DMS153 treated with DMSO at 0.1 percent for 48 hours (cell line): Measurements from ENCODE around the gene TPCN1.
"Not testable (repeated sequence)": the region's sequence is repeated elsewhere in the genome, so short reads cannot be mapped to it uniquely, and the experiment has no call there.

Source experiments
- DNase-seq: peaks from one replicate; lab custom pipeline; 2025; ENCODE audit not compliant: unreplicated experiment; lab: John Stamatoyannopoulos, UW

TPCN1 gene

DNA sequence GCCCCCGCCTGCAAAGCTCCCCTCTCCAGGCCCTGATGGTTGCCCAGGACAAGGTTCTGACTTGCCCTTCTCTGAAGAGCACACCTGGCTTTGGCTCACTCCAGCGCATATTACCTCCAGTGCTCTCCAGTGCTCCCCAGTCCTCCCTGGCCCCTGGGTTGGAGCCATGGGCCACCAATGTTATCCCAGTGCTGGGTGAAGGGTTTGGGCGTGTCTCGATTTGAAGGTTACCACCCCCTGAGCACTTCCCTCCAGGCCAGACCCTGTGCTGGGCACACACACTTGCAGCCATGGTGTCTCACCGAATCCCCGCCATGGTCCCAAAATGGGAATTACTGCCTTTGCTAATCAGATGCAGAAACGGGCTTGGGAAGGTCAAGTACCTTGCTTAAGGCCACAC, 24.7 kb upstream of the TPCN1 start:
- no peak for DNase-seq

DNA sequence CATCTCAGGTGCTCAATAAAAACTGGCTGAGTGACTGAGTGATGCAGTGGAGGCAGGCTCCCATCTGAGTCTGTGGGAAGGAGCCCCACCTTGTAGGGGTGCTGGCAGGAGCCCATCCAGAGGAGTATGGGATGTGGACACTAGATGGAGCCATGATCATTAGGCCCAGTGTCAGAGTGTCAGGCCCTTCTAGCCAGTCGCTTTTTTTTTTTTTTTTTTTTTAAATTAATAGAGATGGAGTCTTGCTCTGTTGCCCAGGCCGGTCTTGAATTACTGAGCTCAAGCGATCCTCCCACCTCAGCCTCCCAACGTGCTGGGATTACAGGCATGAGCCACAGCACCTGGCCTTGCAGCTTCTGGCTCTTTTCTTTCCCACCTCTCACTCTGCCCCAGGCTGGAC, 24.3 kb upstream of the TPCN1 start:
- DNase-seq: peak; percentile 44

DNA sequence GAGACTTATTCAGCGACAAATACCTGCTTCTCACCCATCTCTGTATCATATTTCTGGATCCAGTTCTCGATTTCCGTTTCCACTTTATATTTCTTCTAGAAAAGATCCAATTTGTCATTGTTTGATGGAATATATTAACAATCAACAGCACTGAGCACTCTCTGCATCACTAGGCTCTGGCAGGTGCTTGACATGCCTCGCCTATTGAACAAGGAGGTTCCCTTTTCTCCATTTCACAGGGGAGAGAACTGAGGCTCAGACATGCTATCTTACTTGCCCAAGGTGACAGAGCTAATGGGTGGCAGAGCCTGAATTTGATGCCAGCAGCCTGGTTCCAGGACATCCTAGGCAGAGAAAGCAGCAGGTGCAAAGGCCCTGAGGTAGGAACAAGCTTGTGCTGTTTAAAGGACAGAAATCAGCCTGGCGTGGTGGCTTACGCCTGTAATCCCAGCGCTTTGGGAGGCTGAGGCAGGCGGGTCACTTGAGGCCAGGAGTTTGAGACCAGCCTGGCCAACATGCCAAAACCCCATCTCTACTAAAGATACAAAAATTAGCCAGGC, 23.7 kb upstream of the TPCN1 start:
- no peak for DNase-seq

DNA sequence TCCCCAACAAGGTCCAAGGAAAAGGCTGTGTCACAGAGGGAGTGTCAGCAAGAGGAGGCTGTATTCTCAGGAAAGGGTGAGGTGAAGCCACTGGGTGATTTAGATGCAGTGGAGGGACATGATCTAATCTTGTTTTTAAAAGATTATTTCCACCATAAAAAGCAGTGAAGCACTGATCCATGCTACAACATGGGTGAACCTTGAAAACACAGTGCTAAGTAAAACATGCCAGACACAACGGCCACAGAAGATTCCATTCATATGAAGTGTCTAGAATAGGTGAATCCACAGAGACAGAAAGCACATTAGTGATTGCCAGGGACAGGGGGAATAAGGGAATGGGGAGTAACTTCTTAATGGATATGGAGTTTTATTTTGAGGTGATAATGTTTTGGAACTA, 23.0 kb upstream of the TPCN1 start:
- DNase-seq: no peak

DNA sequence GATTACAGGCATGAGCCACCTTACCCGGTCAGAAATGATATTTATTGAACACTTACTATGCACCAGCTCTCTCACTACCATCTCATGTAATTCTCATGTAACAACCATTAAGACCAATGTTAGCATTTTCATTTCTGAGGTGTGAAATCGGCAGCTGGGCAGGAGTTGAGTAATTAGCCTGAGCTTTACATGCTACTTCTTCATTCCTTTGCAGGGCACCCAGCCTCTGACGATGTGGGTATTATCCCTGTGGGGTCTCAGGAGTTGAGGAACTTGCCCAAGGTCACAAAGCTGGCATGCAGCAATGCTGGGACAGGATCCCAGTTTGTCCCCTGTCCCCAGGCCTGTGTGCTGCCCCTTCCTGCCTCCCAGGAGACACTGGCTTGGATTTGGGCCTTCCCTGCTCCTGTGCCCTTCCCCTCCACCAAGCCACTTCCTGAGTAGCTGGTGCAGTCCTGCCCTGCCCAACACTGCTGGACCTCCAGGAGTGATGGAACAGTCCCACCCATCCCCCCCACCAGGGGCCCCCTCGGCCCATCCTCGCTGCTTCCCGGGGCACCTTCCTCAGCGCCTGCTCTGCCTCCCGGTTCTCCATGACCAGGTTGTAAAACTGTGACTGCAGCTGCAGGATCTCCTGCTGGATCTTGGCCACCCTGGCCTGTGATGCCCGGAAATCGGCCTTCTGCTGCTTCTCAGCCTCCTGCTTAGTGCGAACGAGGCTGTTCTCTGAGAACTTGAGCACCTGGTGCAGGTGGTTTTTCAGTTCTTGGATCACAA, 21.1 kb upstream of the TPCN1 start:
- no peak for DNase-seq

DNA sequence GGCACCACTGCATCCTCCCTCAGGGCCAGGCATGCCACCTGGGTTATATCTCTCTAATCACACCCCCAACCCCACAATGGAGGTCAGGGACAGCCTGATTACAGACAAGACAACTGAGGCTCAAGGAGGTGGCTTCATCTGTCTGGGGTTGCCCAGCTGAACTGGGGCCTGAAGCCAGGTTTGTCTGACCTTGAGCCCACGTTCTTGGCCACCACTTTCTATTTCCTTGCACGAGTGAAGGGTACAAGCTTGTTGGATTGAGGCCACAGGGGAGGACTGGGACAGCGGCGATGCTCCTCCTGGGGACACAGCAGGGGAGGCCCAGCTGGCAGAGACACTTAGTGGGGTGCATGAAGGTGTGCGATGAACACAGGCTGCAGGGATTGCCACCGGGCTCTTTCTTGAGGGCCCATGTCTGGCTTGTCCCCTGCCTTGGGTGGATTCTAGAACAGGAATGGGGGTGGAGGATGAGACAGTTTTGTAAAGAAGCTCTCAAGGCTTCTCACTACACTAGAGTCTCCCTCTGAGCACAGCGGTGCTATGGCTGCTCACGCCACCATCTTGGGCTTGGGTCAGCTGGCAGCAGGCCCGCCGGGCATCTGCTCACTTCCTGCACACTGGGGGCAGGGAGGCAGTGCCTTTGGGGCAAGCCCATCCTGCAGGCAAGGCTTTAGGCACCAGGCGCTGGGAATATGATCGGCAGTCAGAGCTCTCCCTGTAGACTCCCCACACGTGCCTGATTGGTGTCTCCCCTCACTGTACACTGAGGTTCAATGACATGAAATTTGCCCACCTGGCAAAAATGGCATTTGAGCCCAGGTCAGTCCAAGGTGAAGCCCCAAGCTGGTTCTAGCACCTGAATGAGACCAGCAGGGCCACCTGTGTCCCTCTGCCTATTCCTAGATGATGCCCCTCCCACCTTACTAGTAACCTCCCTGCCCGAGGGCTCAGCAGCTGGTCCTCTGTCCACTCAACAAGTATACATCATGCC, 19.8 kb upstream of the TPCN1 start:
- DNase-seq: no peak

DNA sequence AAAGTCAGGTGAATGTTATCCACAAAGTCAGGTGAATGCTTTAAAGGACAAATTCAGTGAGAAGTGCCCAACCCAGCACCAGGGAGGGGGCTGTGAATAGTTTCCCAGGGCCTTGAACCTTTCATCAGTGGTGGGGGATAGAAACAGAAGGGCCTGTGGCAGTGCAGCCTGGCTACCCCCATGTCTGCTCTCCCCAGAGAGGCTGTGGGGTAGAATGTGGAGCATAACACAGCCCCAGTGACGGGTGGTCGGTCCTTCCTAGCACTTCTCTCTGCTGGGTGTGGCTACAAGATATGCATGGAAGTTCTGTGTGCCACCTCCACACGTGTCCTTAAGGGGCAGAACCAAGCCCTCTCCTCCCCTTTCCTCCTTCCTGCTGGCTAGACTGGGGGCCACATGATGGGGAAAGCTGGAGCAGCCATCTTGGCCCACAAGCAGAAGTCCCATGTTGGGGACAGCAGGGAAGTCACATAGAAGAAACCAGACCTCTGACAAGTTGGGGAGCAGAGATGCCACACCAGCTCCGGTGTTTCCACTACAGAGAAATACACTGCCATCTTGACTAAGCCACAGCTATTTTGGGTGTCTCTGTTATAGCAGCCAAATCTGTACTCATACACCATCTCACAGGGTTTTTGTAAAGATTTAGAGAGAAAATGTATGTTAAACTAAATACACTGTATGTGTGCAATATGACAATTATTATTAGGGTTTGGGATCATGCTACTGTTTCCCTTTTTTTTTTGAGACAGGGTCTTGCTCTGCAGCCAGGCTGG, 18.8 kb upstream of the TPCN1 start:
- DNase-seq: no peak

DNA sequence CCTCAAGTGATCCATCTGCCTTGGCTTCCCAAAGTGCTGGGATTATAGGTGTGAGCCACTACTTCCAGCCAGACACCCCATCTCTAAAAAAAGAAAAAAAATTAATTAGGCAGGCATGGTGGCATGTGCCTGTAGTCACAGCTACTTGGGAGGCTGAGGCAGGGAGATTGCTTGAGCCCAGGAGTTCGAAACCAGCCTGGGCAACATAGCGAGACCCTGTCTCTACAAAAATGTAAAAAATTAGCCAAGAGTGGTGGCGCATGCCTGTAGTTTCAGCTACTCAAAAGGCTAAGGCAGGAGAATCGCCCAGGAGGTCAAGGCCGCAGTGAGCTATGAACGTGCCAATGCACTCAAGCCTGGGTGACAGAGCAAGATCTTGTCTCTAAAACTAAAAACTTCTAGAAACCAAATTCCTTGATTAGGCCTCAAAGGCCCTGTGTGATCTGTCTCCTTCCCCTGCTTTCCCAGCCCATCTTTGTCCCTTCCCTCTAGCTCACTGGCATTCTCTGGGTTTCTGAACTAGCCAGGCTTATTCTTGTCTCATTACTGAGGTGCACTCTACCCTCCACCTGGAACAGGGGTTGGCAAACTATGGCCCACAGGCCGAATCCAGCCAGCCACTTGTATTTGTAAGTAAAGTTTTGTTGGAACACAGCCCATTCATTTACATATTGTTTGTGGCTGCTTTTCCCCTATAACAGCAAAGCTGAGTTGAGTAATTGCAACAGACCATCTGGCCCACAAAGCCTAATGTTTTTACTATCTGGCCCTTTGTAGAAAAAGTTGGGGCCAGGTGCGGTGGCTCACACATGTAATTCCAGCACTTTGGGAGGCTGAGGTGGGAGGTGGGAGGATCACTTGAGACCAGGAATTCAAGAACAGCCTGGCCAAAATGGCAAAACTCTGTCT, 17.2 kb upstream of the TPCN1 start:
- DNase-seq: no peak

DNA sequence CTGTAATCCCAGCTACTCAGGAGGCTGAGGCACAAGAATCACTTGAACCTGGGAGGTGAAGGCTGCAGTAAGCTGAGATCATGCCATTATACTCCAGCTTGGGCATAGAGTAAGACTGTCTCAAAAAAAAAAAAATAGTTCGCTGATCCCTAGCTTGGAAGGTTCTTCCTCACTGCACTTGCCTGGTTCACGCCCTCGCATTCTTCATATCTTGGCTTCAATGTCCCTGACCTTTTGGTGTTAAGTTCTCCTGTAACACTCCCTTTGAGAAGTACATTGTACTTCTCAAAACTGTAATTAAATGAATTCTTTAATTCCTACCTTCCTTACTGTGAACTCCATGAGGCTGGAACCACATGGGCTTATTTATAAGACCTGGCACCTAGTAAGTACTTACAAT, 16.5 kb upstream of the TPCN1 start:
- no peak for DNase-seq

DNA sequence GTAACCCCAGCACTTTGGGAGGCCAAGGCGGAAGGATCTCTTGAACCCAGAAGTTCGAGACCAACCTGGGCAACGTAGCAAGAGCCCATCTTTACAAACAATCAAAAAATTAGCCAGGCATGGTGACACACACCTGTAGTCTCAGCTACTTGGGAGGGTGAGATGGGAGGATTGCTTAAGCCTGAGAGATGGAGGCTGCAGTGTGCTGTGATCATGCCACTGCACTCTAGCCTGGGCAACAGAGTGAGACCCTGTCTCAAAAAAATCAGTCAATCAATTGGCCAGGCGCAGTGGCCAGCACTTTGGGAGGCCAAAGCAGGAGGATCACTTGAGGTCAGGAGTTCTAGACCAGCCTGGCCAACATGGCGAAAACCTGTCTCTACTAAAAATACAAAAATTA, 14.5 kb upstream of the TPCN1 start:
- DNase-seq: not testable (repeated sequence)

DNA sequence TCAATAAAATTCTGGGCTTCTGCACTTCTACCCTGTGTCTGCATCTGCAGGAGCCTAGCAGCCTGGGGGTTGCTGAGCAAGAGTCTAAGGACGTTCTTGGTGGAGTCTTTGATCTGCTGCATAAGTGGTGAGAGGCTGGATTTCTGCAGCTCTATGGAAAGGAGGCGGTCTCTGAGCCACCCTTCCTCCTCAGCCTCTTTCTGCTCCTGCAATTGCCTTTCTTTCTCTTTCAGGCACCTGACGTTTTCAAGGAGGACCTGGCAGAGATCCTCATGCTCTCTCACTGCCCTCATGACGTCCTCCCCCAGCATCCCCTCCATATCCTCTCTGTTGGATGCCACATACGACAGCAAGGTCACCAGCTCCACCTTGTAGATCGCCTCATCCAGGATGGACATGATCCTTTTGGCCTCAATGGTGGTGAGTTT, 13.6 kb upstream of the TPCN1 start:
- DNase-seq: no peak

DNA sequence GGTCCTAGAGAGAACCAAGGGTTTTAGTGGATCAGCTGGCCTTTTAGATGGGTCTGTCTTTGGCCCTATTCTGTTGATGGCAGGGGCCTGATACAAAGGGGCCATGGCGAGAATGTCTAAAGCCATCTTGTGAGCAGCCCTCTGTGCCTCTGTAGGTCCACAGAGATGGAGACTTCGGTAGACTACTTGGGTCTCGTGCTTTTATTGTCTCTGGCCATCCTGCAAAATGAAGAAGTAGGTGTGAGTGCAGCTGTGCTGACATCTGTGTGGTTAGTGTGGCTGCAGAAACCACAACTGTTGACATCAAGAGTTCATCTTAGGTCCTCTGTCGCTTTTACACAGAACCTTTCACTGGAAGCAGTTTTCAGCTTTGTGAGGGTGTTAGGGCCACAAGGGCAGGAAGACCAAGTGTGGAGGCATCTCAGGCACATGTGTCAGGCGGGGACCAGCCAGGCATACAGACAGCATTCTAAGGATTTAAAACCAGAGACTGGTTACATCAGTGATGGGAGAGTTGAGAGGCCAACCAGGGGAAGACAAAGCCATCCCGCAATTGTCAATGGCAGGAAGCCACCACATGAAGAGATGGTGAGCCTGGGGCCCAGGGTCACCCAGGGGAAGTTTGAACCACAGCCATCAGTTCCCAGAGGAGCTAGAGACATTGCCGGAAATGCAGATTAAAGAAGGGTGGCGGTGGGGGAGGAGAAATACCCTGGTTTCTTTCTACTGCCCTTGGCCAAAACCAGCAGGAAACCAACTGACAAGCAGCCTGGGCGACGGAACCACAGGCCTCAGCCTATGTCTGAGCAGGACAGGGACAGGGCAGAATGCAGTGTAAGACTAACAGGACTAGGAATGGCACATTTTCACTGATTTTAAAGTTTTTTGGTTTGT, 13.0 kb upstream of the TPCN1 start:
- DNase-seq: no peak

DNA sequence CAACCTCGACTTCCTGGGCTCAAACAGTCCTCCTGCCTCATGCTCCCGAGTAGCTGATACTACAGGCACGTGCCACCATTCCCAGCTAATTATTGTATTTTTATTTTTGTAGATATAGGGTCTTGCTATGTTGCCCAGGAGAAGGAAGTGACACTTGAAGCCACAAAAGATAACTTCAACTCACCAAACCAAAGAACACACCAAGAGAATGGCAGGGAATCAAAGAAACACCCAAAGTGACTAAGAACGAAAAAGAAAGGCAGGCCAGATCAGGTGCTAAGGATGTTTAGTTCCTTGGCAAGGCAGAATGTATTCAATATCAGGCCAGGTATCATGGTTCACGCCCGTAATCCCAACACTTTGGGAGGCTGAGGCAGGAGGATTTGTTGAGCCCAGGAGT, 10.1 kb upstream of the TPCN1 start:
- no peak for DNase-seq

DNA sequence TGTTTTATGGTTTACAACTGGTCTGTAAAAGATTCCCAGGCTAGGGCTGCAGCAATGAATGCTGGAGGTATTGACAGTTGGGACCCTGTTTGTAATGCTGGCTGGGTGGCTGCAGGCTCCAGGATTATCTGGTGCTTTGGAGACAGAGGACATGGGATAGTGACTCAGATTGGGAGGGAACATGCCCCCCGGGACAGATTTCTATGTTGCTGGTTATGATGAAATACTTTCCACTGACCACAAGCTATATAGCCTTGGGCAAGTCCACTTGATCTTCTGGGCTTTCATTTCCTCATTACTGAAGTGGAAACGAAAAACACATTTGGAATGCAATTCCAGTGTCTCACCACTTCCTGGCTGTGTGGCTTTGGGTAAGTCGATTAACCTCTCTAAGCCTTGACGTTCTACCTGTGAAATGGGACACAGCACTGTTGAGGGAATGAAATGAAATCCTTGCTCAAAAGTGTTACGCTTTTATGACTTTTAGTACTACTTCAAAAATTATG, 6.3 kb upstream of the TPCN1 start:
- DNase-seq: no peak

DNA sequence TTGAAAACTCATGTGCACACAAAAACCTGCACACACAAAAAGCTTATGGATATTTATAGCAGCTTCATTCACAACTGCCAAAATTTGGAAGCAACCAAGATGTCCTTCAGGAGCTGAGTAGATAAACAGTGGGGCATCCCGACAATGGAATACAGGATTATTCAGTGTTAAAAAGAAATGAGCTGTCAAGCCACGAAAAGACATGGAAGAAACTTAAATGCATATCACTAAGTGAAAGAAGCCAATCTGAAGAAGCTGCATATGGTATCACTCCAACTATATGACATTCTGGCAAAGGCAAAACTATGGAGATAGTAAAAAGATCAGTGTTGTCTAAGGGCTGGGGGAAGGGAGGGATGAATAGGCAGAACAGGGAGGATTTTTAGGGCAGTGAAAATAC, 5.2 kb upstream of the TPCN1 start:
- no peak for DNase-seq

DNA sequence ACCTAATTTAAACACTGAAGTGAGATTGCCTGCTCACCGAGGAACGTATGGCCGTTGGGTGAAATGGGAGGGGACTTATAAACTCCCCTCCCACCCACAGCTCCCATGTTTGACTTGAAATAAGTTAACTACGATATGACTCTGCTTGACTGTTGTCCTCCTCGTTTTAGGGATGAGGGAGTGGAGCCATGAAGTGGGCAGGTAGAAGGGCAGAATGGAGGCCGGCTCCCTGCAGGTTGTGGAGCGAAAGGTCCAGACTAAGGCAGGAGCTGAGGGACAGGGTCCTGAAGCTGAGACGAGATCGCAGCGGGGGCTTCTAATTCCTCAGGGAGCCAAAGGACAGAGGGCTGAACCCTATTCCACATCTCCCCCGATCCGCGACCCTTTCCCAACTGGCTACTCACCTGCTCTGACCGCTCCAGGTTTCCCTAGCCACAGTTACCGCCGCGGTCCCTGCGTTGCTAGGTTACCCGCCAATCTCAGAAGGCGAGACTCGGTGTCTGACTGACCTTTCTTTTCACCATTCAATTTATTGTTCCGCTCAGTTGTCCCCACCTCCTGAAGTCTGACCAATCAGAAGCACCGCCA, 577 bp upstream of the TPCN1 start:
- no peak for DNase-seq

DNA sequence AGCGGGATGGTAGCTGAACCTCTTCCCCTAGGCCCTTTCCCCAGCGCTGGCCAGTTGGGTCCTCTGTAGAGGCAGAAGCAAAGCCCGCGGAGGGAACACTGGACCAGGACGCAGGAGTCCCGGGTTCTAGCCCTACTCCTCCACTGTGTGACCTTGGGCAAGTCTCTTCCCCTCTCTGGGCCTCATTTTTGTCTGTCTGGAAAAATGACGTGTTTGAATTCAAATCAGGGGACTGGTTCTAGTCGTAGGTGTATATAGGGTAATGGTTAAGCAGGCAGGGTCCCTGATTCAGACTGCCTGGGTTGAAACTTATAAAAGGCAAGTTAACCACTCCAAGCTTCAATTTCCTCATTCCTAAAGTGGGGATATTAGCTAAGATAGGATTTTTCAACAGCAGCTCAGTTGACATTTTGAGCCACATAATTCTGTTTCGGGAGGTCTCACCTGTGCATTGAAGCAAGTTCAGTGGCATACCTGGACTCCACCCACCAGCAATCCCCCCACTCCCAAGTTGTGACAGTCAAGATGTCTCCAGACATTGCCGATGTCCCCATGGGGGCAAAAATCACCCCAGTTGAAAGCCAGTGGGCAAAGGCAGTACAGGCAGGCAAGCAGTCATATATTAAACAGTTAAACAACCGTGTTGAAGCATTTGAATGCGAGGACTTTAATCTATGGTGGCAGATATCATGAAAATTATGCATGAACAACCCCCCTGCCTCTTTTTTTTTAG, 899 bp downstream of the TPCN1 start:
- DNase-seq: no peak
